ENCODE data around the gene C2CD2. TPM values are rescaled to one million over a fixed set of nuclear protein-coding genes. Genes with fewer than 3 reads are reported as not detected.
"Not testable (repeated sequence)": the region's sequence is repeated elsewhere in the genome, so short reads cannot be mapped to it uniquely, and the experiment has no call there.

C2CD2 gene
- total and polyA plus RNA-seq, 12 donors: 175 to 439 (median 284) TPM

- Histone ChIP-seq H3K4me3 (no peak overlapping the region), H3K9me3 (replicated peaks in 1 of 3) (no peaks in the 10 kb centered on the region), H3K27me3 (no peaks in the 10 kb centered on the region), H3K27ac (peak overlapping the region in 3 of 5 donors; percentile 66 to 89 (median 78)), H3K4me1 (replicated peaks in 1 of 2) (peaks cover 11 to 14% of the 10 kb centered on the region in 2 donors), H3K36me3 (replicated peaks in 1 of 2) (no peaks in the 10 kb centered on the region)
- no peak for DNase-seq
- TF ChIP-seq POLR2A (IDR thresholded peaks at IDR 0.05): no peak
- TF ChIP-seq, protein P1, sequence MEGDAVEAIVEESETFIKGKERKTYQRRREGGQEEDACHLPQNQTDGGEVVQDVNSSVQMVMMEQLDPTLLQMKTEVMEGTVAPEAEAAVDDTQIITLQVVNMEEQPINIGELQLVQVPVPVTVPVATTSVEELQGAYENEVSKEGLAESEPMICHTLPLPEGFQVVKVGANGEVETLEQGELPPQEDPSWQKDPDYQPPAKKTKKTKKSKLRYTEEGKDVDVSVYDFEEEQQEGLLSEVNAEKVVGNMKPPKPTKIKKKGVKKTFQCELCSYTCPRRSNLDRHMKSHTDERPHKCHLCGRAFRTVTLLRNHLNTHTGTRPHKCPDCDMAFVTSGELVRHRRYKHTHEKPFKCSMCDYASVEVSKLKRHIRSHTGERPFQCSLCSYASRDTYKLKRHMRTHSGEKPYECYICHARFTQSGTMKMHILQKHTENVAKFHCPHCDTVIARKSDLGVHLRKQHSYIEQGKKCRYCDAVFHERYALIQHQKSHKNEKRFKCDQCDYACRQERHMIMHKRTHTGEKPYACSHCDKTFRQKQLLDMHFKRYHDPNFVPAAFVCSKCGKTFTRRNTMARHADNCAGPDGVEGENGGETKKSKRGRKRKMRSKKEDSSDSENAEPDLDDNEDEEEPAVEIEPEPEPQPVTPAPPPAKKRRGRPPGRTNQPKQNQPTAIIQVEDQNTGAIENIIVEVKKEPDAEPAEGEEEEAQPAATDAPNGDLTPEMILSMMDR (IDR thresholded peaks at IDR 0.05): no peak
- intact Hi-C loops (cut with DNase I): loop anchor here (5.0 to 10.0 kb wide), 2 partner anchors 44 to 47 kb away; partner anchors contain the start of gene C2CD2 (in 1 of the 2)
- 81 to 90% (median 86%) methylated on average over 2 of the region's 2 CpGs for WGBS, 4 donors
These were observed 48.0 kb upstream of the C2CD2 start for GRCh38 chr21:42001781-42002180.

DNA sequence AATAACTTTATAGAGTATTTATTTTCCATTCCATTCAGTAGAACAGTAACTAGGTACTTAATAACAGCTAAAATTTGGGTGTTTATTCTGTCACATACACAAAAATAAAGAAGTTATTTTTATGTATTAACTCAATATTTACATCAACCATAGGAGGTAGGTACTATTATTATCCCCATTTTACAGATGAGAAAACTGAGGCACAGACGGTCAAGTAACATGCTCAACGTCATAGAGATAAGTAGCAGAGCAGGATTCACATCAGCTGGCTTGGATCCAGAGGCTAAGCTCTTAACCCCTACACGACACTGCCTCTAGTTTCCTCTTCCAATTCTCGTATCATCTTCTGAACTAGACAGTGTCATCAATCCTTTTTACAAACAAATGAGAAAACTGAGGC is 47.1 kb upstream of the C2CD2 start:
- Histone ChIP-seq H3K9me3 (replicated peaks in 1 of 3) (no peaks in the 10 kb centered on the region), H3K36me3 (replicated peaks in 1 of 2) (no peaks in the 10 kb centered on the region), H3K4me3 (no peak overlapping the region), H3K27ac (no peak overlapping the region), H3K4me1 (replicated peaks in 1 of 2) (peaks cover 11 to 13% of the 10 kb centered on the region in 2 donors), H3K27me3 (no peaks in the 10 kb centered on the region)
- 81 to 89% (median 86%) methylated on average over 4 of the region's 4 CpGs for WGBS, 4 donors
- intact Hi-C loops (cut with DNase I): loop anchor here (5.0 to 10.0 kb wide), 2 partner anchors 44 to 46 kb away; partner anchors contain the start of gene C2CD2 (in 1 of the 2)
- DNase-seq: no peak
- TF ChIP-seq, protein P1 (IDR thresholded peaks at IDR 0.05): no peak
- no peak for TF ChIP-seq POLR2A (IDR thresholded peaks at IDR 0.05)

DNA sequence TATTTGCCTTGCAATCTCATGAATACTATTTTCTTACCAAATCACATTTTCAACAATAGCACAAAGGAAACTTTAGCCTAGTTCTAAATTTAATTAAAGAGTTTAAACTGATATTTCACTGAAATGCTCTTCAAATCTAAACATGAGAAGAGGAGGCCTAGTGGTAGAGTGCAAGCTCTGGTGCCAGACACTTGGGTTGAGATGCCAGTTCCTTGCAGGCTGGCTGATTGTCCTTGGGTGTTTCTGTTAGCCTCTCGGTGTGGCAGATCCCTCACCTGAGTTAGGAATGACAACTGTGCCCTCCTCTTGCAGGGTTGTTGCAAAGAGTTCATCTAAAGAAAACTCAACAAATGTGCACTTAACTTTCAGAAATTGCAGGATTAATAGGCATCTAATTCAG is 43.8 kb upstream of the C2CD2 start:
- intact Hi-C loops (cut with DNase I): no loop called here
- Histone ChIP-seq H3K4me1 (replicated peaks in 1 of 2) (peaks cover 6 to 7% of the 10 kb centered on the region in 2 donors), H3K9me3 (replicated peaks in 1 of 3) (no peaks in the 10 kb centered on the region), H3K36me3 (replicated peaks in 1 of 2) (peaks cover 0 to 12% of the 10 kb centered on the region in 2 donors), H3K27ac (no peak overlapping the region), H3K27me3 (no peaks in the 10 kb centered on the region), H3K4me3 (no peak overlapping the region)
- no peak for DNase-seq
- TF ChIP-seq, protein P1 (IDR thresholded peaks at IDR 0.05): no peak
- no peak for TF ChIP-seq POLR2A (IDR thresholded peaks at IDR 0.05)
- WGBS, 4 donors: 58 to 78% (median 68%) methylated on average over 1 of the region's 1 CpG

DNA sequence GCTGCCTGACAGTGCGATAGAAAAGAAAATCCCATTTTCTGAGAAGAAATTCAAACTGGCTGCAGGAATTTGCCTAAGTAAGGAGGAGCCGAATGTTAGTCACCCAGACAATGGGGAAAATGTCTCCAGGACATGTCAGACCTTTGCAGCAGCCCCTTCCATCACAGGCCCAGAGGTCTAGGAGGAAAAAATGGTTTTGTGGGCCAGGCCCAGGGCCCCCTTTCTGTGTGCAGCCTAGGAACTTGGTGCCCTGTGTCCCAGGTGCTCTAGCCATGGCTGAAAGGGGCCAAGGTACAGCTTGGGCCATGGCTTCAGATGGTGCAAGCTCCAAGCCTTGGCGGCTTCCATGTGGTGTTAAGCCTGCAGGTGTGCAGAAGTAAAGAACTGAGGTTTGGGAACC is 41.8 kb upstream of the C2CD2 start:
- H3K4me3 ChIP-seq: no peak overlapping the region
- no peak for DNase-seq
- H3K9me3 ChIP-seq (replicated peaks in 1 of 3): no peaks in the 10 kb centered on the region
- no peak overlapping the region for H3K27ac ChIP-seq
- 93 to 100% (median 99%) methylated on average over 3 of the region's 3 CpGs for WGBS, 4 donors
- H3K4me1 ChIP-seq (replicated peaks in 1 of 2): no peaks in the 10 kb centered on the region
- TF ChIP-seq, protein P1 (IDR thresholded peaks at IDR 0.05): no peak
- no peak for TF ChIP-seq POLR2A (IDR thresholded peaks at IDR 0.05)
- H3K36me3 ChIP-seq (replicated peaks in 1 of 2): peaks cover 0 to 33% of the 10 kb centered on the region in 2 donors
- H3K27me3 ChIP-seq: no peaks in the 10 kb centered on the region
- intact Hi-C loops (cut with DNase I): no loop called here

GRCh38 chr21:41994613-41995012 is 40.8 kb upstream of the C2CD2 start:
- DNase-seq; H3K27ac ChIP-seq; H3K4me3 ChIP-seq; H3K4me1 ChIP-seq (replicated peaks in 1 of 2); intact Hi-C loops (cut with DNase I); H3K9me3 ChIP-seq (replicated peaks in 1 of 3); H3K27me3 ChIP-seq: not testable (repeated sequence)
- peaks cover 0 to 35% of the 10 kb centered on the region in 2 donors for H3K36me3 ChIP-seq (replicated peaks in 1 of 2)
- WGBS, 4 donors: 63 to 96% (median 87%) methylated on average over 5 of the region's 5 CpGs

Data from adrenal gland (tissue), 12 donors.